Panc1 (cell line): ENCODE data around the gene NPRL2.

Experiments used
- POLR2AphosphoS5 ChIP-seq: IDR thresholded peaks from 2 replicates; pipeline ENCODE4 v1.6.1; 2012; ENCODE audit warnings: mild to moderate bottlenecking, low read depth, low read length, moderate library complexity
- SIN3A ChIP-seq: IDR thresholded peaks from 2 replicates; pipeline ENCODE4 v1.6.1; 2012; ENCODE audit warnings: low read depth, mild to moderate bottlenecking, low read length, moderate library complexity, borderline replicate concordance; ENCODE audit not compliant: insufficient read depth
- TCF7L2 ChIP-seq: IDR thresholded peaks from 2 replicates; pipeline ENCODE4 v1.6.1; 2011; ENCODE audit warnings: mild to moderate bottlenecking, low read depth, low read length, inconsistent platforms
- TF ChIP-seq, protein P1 (sequence below): fragments of 450-650 bp; IDR thresholded peaks from 2 replicates; pipeline ENCODE4 v1.5.1; 2017; ENCODE audit warnings: mild to moderate bottlenecking
- TF ChIP-seq, protein P2 (sequence below), 2 experiments: IDR thresholded peaks; 2 replicates each; pipeline ENCODE4 v1.6.1; 2011 to 2012; ENCODE audit warnings: low read depth in 2 of 2, control low read depth in 1 of 2, low read length in 1 of 2, mild to moderate bottlenecking in 1 of 2, moderate library complexity in 1 of 2; ENCODE audit not compliant: insufficient read depth in 1 of 2

DNA sequence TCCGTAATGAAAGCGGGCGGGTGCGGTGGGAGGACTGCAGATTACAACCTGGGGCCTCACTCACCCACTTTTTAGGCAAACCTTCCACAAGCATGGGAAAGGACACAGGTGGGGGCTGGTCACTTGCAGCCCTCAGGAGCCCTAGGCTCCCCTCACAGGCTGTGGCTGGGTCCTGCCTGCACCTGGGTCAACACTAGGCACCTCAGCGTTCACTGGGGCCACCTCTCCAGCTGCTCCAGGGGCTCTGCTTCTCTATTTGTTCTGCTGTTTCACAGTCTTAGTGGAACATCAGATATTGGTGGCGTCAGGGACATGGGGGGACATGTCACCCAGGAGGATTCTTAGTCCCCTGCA is 38.8 kb upstream of the NPRL2 start:
- TF ChIP-seq, protein P1, sequence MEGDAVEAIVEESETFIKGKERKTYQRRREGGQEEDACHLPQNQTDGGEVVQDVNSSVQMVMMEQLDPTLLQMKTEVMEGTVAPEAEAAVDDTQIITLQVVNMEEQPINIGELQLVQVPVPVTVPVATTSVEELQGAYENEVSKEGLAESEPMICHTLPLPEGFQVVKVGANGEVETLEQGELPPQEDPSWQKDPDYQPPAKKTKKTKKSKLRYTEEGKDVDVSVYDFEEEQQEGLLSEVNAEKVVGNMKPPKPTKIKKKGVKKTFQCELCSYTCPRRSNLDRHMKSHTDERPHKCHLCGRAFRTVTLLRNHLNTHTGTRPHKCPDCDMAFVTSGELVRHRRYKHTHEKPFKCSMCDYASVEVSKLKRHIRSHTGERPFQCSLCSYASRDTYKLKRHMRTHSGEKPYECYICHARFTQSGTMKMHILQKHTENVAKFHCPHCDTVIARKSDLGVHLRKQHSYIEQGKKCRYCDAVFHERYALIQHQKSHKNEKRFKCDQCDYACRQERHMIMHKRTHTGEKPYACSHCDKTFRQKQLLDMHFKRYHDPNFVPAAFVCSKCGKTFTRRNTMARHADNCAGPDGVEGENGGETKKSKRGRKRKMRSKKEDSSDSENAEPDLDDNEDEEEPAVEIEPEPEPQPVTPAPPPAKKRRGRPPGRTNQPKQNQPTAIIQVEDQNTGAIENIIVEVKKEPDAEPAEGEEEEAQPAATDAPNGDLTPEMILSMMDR, result no peak
- TF ChIP-seq, protein P2, sequence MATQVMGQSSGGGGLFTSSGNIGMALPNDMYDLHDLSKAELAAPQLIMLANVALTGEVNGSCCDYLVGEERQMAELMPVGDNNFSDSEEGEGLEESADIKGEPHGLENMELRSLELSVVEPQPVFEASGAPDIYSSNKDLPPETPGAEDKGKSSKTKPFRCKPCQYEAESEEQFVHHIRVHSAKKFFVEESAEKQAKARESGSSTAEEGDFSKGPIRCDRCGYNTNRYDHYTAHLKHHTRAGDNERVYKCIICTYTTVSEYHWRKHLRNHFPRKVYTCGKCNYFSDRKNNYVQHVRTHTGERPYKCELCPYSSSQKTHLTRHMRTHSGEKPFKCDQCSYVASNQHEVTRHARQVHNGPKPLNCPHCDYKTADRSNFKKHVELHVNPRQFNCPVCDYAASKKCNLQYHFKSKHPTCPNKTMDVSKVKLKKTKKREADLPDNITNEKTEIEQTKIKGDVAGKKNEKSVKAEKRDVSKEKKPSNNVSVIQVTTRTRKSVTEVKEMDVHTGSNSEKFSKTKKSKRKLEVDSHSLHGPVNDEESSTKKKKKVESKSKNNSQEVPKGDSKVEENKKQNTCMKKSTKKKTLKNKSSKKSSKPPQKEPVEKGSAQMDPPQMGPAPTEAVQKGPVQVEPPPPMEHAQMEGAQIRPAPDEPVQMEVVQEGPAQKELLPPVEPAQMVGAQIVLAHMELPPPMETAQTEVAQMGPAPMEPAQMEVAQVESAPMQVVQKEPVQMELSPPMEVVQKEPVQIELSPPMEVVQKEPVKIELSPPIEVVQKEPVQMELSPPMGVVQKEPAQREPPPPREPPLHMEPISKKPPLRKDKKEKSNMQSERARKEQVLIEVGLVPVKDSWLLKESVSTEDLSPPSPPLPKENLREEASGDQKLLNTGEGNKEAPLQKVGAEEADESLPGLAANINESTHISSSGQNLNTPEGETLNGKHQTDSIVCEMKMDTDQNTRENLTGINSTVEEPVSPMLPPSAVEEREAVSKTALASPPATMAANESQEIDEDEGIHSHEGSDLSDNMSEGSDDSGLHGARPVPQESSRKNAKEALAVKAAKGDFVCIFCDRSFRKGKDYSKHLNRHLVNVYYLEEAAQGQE (IDR thresholded peaks at IDR 0.05; ENCODE audit: insufficient read depth in 1 of 2, low read depth in 2 of 2, low read length in 1 of 2), result no peak
- TF ChIP-seq SIN3A (no peak), POLR2AphosphoS5 (no peak), TCF7L2 (no peak)
